ENCODE data around the gene PDZD8.
"Not testable (repeated sequence)": the region's sequence is repeated elsewhere in the genome, so short reads cannot be mapped to it uniquely, and the experiment has no call there.

PDZD8 gene

GRCh38 chr10:117254774-117255735, 120.2 kb downstream of the PDZD8 start:
- no peak for DNase-seq (ENCODE audit: low spot score)

- no peak for DNase-seq (ENCODE audit: low spot score)
Observed at GRCh38 chr10:117254338-117254737, 120.9 kb downstream of the PDZD8 start.

DNA sequence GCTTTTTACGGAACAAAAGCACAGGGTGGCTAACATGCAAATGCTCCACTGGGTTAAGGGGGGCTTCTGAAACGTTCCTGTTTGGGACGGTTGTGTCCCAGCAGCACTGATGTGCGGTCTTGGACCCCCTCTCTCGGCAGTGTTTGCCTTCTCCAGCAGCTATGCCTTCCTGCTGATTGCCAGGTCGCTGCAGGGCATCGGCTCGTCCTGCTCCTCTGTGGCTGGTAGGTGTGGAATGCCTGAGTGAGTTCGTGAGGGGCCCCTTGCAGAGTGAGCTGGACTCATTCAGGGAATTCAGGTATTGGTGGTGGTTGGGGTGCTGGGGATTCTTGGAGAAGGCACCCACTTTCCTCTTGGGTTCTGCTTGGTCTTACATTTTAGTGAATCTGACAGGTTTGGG, 121.3 kb downstream of the PDZD8 start:
- DNase-seq (ENCODE audit: low spot score), result no peak

DNA sequence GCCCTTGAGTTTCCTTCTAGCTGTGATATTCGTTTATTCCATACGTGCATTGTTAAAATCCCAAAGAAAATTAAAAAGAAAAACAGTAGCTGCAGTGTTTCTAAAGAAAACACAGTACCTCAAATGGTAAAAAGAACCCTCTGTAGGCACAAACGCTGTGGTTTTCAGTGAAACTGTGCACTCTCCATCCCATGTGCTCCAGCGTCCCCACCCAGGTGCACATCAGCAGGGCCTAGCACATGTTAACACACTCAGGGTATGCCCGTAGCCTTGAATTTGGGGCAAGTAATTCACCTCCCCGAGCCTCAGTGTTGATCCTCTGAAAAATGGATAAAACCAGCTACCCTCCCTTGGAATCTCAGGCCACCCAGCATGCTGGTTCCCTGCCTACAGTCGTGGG, 124.8 kb downstream of the PDZD8 start:
- DNase-seq (ENCODE audit: low spot score), result no peak

- no peak for DNase-seq (ENCODE audit: low spot score)
Observed at GRCh38 chr10:117249493-117250093, 125.6 kb downstream of the PDZD8 start.

- no peak for DNase-seq (ENCODE audit: low spot score)
Observed at GRCh38 chr10:117248750-117249465, 126.3 kb downstream of the PDZD8 start.

GRCh38 chr10:117246997-117247671, 128.1 kb downstream of the PDZD8 start:
- no peak for DNase-seq (ENCODE audit: low spot score)

GRCh38 chr10:117242463-117242832, 132.8 kb downstream of the PDZD8 start:
- DNase-seq (ENCODE audit: low spot score), result no peak

GRCh38 chr10:117241541-117242462, 133.4 kb downstream of the PDZD8 start:
- DNase-seq (ENCODE audit: low spot score), result no peak

DNA sequence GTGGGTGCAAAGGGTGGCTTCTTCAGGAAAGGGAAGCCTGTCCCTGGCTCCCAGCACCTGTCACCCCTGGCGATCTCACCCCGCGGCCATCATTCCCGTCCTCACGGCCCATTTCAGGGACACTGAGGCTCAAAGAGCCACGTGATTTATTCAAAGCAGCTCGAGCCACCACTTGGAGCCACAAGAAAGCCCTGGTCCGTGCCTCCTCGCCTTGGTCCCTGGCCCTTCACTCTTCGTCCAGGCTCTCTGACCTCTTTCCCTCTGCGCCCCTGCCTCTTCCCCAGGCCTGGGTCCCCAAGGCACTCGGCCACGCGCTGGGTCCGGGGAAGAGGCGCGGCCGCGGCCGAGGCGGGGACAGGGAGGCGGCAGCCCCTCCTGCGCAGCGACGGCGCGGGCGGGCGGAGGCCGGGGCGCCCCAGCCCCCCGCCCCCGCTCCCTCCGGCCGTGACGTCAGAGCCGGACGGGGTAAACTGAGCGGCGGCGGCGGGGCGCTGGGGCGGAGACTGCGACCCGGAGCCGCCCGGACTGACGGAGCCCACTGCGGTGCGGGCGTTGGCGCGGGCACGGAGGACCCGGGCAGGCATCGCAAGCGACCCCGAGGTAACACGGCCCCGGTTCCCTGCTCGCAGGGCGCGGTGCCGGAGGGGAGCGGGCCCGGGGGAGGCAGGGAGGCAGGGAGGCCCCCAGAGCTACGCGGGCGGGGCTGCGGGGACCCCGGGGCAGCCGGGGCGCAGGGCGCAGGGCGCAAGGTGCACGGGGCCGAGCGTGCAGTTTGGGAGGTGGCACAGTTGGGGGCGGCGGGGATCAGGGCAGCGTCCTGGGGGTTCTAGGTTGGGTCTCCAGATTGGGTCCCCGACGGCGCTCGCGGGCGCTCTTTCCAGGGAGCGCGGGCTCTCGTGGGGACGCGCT, 134.4 kb downstream of the PDZD8 start, which contains the start of gene SLC18A2:
TSS of gene SLC18A2 (plus strand) at position 494 of the 909 bp plus-strand sequence. CDS start 580 bp downstream, outside the sequence.
- DNase-seq (ENCODE audit: low spot score), result no peak

DNA sequence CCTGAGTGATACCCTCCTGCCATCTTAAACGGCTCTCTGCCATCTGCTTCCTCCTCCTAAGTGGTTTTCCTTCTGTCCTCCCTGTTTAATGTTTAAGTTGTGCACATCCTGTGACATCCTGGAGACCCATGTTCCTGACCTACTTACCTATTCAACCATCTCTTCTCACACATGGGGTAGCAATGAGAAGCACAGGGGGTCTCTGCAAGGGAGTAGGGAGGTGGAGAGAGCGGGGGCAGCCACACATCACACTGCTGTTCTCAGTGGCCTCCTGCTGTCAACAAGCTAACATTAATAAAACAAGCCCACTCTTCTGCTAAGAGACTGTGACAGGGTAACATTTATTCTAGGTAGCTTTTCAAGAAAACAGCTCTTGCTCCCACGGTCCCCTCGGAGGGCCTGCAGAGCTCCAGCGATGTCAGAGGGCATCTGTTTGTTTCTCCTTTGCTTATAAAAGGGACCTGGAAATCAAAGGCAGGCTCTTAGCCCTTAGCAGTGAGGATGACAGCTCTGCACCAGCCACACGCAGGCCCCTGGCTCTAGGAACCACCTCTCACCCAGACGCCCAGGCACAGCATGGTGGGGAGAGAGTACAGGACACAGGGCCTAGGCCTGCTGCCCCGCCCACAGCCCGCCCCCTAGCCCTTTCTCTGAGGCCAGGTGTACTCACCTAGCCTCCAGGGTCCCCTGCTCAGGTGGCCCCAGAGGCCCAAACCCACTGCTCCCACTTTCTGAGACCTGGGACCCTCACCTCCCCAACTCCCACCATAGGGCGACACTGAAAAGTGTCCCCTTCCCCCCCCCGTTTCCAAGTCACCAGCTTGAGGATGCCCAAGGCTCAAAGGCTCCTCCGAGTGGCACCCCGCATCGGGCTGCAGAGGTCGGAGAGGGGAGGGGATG, 135.3 kb downstream of the PDZD8 start:
- no peak for DNase-seq (ENCODE audit: low spot score)

DNA sequence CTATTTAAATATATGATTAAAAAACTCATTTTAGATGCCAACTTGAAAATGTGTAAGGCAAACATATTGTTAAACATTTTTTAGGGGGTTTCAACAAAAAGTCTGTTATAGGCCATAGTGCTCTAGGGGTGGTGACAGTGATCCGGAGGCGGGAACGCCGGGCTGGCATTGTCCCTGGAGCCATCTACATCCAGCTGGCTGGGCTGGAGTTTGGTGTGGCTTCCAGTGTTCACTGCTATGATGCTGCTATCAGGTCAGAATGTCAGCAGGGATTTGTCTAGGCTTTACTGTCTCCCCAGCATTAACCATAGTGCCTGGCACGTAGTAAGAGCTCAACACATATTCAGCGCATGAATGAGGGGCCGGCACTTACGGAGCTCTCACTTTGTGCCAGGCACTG, 136.2 kb downstream of the PDZD8 start:
- DNase-seq (ENCODE audit: low spot score), result no peak

- no peak for DNase-seq (ENCODE audit: low spot score)
Observed at GRCh38 chr10:117237401-117237991, 137.7 kb downstream of the PDZD8 start.

DNA sequence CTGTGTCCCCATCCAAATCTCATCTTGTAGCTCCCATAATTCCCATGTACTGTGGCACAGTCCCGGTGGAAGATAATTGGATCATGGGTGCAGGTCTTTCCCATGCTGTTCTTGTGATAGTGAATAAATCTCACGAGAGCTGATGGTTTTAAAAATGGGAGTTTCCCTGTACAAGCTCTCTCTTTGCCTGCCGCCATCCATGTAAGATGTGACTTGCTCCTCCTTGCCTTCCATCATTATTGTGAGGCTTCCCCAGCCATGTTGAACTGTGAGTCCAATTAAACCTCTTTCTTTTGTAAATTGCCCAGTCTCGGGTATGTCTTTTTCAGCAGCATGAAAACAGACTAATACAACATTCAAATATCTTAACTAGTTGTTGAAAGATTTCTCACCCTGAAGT, 145.1 kb downstream of the PDZD8 start:
- not testable (repeated sequence) for DNase-seq (ENCODE audit: low spot score)

- no peak for DNase-seq (ENCODE audit: low spot score)
Observed at GRCh38 chr10:117228210-117228609, 147.0 kb downstream of the PDZD8 start.

Data from CD4-positive, alpha-beta T cell treated with Interleukin-2 at 100 ng/mL for 4 hours (primary cell).